ENCODE results near the gene APLP1. TPM values are rescaled to one million over a fixed set of nuclear protein-coding genes. Genes with fewer than 3 reads are reported as not detected.

Gene APLP1
- polyA plus RNA-seq, 4 donors = 19.3 to 32.8 (median 28.3) TPM

Other genes starting within 250 kb of the APLP1 start
- gene RBM42, start 239.5 kb upstream of the APLP1 start, polyA plus RNA-seq (ENCODE audit: insufficient read length in 4 of 4) = 10 to 100 TPM; 57.1 to 94.4 (median 73.3) TPM
- 1 to 10 TPM; 1.1 to 3.6 (median 2.6) TPM for gene ETV2, start 226.8 kb upstream of the APLP1 start, polyA plus RNA-seq (ENCODE audit: insufficient read length in 4 of 4)
- gene COX6B1, start 220.3 kb upstream of the APLP1 start, polyA plus RNA-seq (ENCODE audit: insufficient read length in 4 of 4) = 100 to 1,000 TPM; 302 to 435 (median 348) TPM
- gene UPK1A, start 202.1 kb upstream of the APLP1 start, polyA plus RNA-seq (ENCODE audit: insufficient read length in 4 of 4) = 10 to 100 TPM in 3 of 4 donors, 1 to 10 TPM in 1; 9.8 to 26.7 (median 15.8) TPM
- under 1 TPM; 0.17 to 0.91 (median 0.44) TPM for gene ZBTB32, start 164.0 kb upstream of the APLP1 start, polyA plus RNA-seq (ENCODE audit: insufficient read length in 4 of 4)
- 10 to 100 TPM; 24.2 to 42.6 (median 34.2) TPM for gene KMT2B, start 150.6 kb upstream of the APLP1 start, polyA plus RNA-seq (ENCODE audit: insufficient read length in 4 of 4)
- gene IGFLR1, start 126.1 kb upstream of the APLP1 start, polyA plus RNA-seq (ENCODE audit: insufficient read length in 4 of 4) = 1 to 10 TPM; 2.8 to 4.6 (median 3.7) TPM
- 10 to 100 TPM; 15.7 to 21.8 (median 19.7) TPM for gene U2AF1L4, start 123.2 kb upstream of the APLP1 start, polyA plus RNA-seq (ENCODE audit: insufficient read length in 4 of 4)
- gene PSENEN, start 122.9 kb upstream of the APLP1 start, polyA plus RNA-seq (ENCODE audit: insufficient read length in 4 of 4) = 10 to 100 TPM; 54.5 to 78.6 (median 66.5) TPM
- gene LIN37, start 120.0 kb upstream of the APLP1 start, polyA plus RNA-seq (ENCODE audit: insufficient read length in 4 of 4) = 10 to 100 TPM; 11.5 to 13.0 (median 12.4) TPM
- 10 to 100 TPM; 19.4 to 32.3 (median 25.1) TPM for gene HSPB6, start 111.5 kb upstream of the APLP1 start, polyA plus RNA-seq (ENCODE audit: insufficient read length in 4 of 4)
- 10 to 100 TPM; 11.5 to 28.6 (median 18.2) TPM for gene PROSER3, start 110.4 kb upstream of the APLP1 start, polyA plus RNA-seq (ENCODE audit: insufficient read length in 4 of 4)
- 10 to 100 TPM; 10.9 to 53.7 (median 30.0) TPM for gene ARHGAP33, start 93.0 kb upstream of the APLP1 start, polyA plus RNA-seq (ENCODE audit: insufficient read length in 4 of 4)
- gene PRODH2, start 55.7 kb upstream of the APLP1 start, polyA plus RNA-seq (ENCODE audit: insufficient read length in 4 of 4) = 10 to 100 TPM; 24.2 to 60.6 (median 39.9) TPM
- gene NPHS1, start 16.1 kb upstream of the APLP1 start, polyA plus RNA-seq (ENCODE audit: insufficient read length in 4 of 4) = 100 to 1,000 TPM; 101 to 226 (median 168) TPM
- gene KIRREL2, start 11.7 kb upstream of the APLP1 start, polyA plus RNA-seq (ENCODE audit: insufficient read length in 4 of 4) = 10 to 100 TPM in 3 of 4 donors, 1 to 10 TPM in 1; 7.7 to 12.8 (median 11.5) TPM
- gene NFKBID, start 32.0 kb downstream of the APLP1 start, polyA plus RNA-seq (ENCODE audit: insufficient read length in 4 of 4) = 1 to 10 TPM; 1.3 to 6.0 (median 4.1) TPM
- gene HCST, start 34.0 kb downstream of the APLP1 start, polyA plus RNA-seq (ENCODE audit: insufficient read length in 4 of 4) = 1 to 10 TPM; 3.0 to 4.5 (median 3.4) TPM
- gene TYROBP, start 39.7 kb downstream of the APLP1 start, polyA plus RNA-seq (ENCODE audit: insufficient read length in 4 of 4) = 10 to 100 TPM in 2 of 4 donors, 1 to 10 TPM in 2; 8.2 to 13.5 (median 11.1) TPM
- gene LRFN3, start 67.8 kb downstream of the APLP1 start, polyA plus RNA-seq (ENCODE audit: insufficient read length in 4 of 4) = 10 to 100 TPM in 3 of 4 donors, 1 to 10 TPM in 1; 8.6 to 19.9 (median 14.3) TPM
- 10 to 100 TPM; 12.4 to 19.8 (median 15.0) TPM for gene SDHAF1, start 126.6 kb downstream of the APLP1 start, polyA plus RNA-seq (ENCODE audit: insufficient read length in 4 of 4)
- 10 to 100 TPM; 12.5 to 16.1 (median 13.3) TPM for gene SYNE4, start 140.2 kb downstream of the APLP1 start, polyA plus RNA-seq (ENCODE audit: insufficient read length in 4 of 4)
- 10 to 100 TPM; 11.8 to 20.5 (median 16.9) TPM for gene ALKBH6, start 145.6 kb downstream of the APLP1 start, polyA plus RNA-seq (ENCODE audit: insufficient read length in 4 of 4)
- 10 to 100 TPM; 47.0 to 61.8 (median 57.1) TPM for gene CLIP3, start 164.3 kb downstream of the APLP1 start, polyA plus RNA-seq (ENCODE audit: insufficient read length in 4 of 4)
- gene THAP8, start 185.7 kb downstream of the APLP1 start, polyA plus RNA-seq (ENCODE audit: insufficient read length in 4 of 4) = 10 to 100 TPM; 10.8 to 16.5 (median 13.4) TPM
- 1 to 10 TPM; 3.1 to 6.4 (median 5.1) TPM for gene WDR62, start 186.3 kb downstream of the APLP1 start, polyA plus RNA-seq (ENCODE audit: insufficient read length in 4 of 4)
- gene OVOL3, start 242.6 kb downstream of the APLP1 start, polyA plus RNA-seq (ENCODE audit: insufficient read length in 4 of 4) = under 1 TPM in 1 of 4 donors, not detected in 3; 0.21 TPM
- gene POLR2I, start 246.3 kb downstream of the APLP1 start, polyA plus RNA-seq (ENCODE audit: insufficient read length in 4 of 4) = 10 to 100 TPM; 47.4 to 78.7 (median 53.8) TPM
- gene TBCB, start 246.9 kb downstream of the APLP1 start, polyA plus RNA-seq (ENCODE audit: insufficient read length in 4 of 4) = 100 to 1,000 TPM; 118 to 158 (median 128) TPM

All from left renal cortex interstitium (tissue), 4 donors.